GM19324 (cell line): ENCODE measurements around the gene TMCC1.
"Not testable (repeated sequence)": the region's sequence is repeated elsewhere in the genome, so short reads cannot be mapped to it uniquely, and the experiment has no call there.

Experiments used
- ATAC-seq: cut with Tn5 transposase; IDR thresholded peaks from one replicate; pipeline ENCODE4 v1.9.1; 2021; ENCODE audit warnings: mild to moderate bottlenecking, moderate library complexity; ENCODE audit not compliant: unreplicated experiment, low FRiP score

The TMCC1 gene

DNA sequence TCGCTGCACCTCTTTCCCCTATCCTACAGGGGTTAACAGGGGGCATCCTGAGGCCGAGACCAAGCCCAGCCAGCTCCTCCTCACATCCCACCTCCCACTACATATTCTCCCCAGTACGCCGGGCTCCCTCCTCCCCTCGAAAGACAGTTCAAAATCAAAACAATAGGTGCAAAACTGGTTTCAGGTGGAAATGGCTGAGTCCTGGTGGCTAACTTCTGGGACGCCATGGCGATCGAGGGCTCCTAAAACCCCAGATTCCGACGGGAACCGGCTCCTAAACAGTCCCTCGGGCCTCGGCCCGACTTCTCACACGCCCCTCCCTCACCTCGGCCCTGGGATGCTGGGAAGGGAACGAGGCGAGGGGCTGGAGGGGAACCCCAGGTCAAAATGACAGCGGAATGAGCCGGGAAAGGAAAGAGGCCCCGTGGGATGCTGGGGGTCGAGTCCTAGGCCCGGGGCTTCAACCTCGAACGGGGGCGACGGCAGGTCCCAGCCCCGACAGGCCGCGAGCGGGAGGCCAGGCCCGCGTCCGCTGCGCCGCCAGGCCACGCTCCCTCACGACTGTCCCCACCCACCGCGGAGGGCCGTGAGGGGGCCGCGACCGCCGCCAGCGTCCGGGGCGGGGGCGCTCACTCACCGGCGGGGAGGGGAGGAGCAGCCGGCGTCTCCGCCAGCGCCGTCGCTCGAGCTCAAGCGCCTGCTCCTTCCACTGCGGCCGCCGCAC is 492 bp downstream of the TMCC1 start:
- peak; percentile 78 for ATAC-seq

DNA sequence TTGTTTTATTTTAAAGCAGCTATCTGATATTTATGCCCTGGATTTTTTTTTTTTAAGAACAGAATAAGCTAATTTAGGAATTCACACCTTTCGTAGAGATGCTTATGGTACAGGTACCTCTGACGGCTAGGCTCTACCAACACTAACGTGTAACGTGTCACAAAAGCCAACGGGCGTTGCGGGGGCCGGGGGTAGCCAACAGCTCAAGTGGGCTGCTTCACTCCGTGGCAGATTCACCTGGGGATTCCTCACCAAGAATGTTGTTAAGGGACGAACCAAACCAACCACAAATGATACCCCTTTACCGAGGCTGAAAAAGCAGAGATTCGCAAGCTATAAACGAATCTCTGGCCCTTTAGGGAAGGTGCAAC is 1.0 kb downstream of the TMCC1 start:
- ATAC-seq = no peak

DNA sequence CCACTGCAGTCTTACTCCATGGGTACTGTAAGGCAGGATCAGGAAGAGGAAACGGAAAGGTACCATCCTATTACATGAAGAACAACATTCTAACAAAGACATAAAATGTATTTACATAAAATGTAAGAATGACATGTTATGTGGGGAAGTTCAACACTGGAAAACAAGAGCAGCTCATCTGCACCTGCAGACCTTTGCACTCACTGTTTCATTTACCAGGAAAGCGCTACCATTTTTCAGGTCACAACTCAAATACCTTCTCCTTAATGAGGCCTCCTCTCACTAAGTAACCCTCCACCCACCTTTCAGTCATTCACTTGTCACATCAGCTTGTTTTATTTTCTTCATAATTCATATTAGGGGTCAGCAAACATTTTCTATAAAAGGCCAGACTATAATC is 2.6 kb downstream of the TMCC1 start:
- no peak for ATAC-seq

DNA sequence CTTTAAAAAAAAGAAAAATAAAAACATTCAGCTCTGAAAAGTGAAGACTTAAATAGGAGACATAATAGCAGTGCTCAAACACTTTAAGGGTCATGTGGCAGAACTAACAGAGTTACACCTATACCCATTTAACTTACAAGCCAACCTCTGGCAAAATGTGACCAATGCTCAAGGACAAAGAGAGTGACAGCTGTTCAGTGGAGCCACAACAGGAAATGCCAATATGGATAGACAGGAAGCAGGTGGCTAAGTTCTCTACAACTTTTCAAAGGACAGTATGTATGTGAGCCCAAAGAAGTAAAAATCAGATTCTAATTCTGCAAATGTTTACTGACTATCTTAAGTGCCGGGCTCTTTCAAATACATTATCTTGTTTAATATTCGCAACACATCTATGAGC is 3.4 kb downstream of the TMCC1 start:
- ATAC-seq = no peak

DNA sequence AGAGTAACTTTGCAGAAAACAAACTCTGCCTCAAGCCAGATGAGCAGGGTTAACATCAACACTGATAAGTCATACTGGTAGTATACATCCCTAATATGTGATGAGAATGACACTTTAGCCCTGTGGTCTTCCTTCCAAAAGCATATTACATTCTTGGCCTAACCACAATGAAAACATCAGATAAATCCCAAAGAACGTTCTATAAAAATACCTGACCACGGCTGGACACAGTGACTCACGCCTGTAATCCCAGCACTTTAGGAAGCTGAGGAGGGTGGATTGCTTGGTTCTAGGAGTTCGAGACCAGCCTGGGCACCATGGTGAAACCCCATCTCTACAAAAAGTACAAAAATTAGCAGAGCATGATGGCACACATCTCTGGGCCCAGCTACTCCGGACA is 4.7 kb downstream of the TMCC1 start:
- ATAC-seq = no peak

DNA sequence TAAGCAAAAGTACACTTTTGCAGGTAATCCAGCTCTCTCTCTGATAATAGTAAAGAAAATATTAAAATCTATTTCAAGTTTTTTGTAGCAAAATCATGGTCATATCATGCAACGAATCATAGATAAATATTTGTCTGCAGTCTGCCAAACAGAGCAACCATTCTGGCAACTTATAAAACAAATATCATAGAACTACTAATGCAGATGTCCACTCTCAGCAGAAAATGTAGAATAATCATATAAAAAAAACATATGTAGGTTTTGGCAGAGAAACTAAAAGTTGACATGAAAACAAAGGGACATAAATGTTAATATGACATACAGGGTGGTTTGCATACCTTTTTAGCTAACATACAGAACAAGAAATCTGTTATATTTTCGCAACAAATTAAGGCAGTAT is 12.2 kb downstream of the TMCC1 start:
- no peak for ATAC-seq

DNA sequence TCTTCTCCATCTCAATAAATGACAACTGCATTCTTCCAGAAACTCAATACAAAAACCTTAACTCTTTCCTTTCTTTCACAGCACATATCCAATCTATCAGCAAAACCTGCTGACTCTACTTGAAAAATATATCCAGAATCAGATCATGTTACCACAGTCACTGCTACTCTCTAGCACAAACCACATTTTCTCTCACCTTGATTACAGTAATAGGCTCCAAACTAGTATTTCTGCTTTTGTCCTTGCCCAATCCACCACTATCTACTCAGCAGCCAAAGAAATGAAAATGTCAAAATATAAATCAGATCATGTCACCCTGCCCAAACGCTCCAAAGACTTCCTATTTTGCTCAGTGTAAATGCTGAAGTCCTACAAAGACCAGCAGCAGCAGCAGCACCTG is 15.2 kb downstream of the TMCC1 start:
- ATAC-seq = no peak

DNA sequence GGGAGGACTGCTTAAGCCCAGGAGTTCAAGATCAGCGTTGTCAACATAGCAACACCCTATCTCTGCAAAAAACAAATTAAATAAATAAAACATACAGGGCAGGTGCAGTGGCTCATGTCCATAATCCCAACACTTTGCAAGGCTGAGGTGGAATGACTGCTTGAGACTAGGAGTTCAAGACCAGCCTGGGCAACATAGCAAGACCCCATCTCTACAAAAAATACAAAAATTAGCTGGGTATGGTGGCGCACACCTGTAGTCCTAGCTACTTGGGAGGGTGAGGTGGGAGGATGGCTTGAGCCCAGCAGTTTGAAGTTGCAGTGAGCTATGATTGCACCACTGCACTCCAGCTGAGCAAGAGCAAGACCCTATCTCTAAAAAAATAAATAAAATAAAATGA is 19.0 kb downstream of the TMCC1 start:
- not testable (repeated sequence) for ATAC-seq

DNA sequence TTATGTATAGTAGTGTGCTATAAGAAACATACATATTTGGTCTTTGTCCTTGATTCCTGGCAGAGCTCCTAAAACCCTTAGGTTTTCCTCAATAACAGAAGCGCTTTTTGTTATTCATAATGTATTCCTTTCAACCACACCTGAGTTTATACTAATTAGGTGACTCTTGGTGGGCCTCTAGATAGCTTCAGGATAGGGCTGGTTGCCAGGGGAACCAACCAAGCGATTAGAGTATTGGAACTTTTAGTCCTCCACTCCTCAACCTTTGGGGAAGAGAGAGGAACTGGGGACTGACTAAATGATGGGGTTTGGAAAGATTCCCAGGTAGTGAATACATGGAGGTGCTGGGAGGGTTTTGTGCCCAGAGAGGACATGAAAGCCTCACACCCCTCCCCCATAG is 24.6 kb downstream of the TMCC1 start:
- ATAC-seq = no peak

DNA sequence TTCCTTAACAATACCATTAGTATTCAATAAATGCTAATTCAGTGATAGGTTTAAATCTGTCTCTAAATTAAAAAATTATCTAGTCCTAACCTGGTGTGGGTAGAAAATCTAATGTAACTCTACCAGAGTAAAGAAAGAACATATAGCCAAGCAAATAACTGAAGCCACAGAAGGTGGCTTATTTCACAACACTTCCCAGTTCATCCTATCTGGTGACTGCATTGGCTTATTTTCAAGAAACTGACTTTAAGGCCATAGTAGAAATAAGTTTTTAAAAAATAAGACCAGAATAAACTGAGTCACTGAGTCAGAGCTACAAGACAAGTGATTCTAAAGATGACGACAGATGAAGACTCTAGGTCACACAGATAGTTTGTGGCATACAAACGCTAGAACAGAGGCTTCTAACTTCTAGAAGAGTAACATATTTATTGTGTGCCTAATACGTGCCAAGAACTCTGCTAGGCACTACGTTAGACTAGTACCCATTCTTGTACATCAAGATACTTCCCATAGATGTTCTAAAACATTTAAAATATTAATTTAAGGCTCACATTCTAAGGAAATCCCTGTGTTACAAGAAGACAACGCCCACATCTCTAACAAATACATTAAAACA is 25.9 kb downstream of the TMCC1 start:
- ATAC-seq = no peak

DNA sequence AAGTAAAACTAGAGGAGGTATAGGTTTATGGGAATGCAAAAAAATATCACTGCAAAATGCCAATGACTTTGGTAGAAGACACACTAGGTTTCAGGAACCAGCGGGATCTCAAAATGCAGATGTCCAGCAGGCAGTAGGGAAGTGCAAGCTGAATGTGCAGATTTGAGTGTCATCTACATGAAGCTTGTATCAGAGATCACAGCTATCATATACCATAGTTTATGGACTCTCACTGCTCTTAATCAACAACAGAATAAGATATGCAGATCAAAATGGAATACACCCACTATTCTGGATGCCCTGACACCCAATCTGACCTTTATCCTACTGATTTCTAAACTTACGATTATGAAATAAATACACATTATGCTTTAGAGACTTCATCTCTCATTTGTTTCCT is 27.7 kb downstream of the TMCC1 start:
- no peak for ATAC-seq

DNA sequence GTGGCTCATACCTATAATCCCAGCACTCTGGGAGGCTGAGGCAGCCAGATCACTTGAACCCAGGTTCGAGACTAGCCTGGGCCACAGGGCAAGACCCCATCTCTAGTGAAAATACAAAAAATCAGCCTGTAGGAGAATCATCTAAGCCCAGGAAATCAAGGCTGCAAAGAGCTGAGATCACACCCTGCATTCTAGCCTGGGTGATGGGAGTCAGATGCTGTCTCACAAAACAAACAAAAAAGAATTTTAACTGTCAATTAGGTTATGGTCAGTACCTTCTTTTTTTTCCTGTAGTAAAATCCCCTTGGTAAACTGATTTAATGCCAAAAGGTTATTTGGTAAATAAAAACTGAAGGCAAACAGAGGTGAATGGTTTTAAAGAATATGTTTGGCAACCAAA is 29.0 kb downstream of the TMCC1 start:
- no peak for ATAC-seq

DNA sequence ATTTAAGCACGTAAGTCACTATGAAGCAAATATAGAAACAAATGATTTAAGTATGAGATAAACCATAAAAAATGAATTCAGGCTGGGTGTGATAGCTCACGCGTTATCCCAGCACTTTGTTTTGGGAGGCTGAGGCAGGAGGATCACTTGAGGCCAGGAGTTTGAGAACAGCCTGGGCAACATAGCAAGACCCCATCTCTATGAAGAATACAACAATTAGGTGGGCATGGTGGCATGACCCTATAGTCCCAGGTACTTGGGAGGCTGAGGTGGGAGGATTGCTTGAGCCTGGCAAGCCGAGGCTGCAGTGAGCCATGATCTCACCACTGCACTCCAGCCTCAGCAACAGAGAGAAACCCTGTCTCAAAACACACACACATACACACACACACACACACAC is 34.2 kb downstream of the TMCC1 start:
- ATAC-seq = no peak

DNA sequence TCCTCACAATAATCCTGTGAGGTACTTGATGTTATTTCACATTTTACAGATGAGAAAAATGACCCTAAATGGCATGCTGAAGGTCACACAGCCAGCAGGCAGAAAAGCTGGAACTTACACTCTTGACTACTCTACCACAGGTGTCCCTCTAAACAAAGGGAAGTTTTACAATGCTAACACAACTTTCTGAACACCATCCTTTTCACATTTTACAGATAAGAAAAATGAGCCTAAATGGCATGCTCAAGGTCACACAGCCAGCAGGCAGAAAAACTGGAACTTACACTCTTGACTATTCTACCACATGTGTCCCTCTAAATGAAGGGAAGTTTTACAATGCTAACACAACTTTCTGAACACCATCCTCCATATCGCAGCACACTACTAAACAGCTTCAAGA is 35.6 kb downstream of the TMCC1 start:
- ATAC-seq = no peak

DNA sequence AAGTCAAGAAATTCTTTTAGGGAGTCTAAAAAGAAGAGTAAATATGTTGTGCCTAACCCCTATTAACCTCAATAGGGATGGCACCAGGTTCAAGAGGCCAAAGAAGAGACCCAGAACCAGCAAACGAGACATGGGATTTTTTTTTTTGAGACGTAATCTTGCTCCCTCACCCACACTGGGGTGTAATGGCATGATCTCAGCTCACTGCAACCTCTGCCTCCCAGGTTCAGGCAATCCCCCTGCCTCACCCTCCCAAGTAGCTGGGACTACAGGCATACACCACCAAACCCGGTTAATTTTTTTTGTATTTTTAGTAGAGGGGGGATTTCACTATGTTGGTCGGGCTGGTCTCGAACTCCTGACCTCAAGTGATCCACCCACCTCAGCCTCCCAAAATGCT is 36.7 kb downstream of the TMCC1 start:
- not testable (repeated sequence) for ATAC-seq

DNA sequence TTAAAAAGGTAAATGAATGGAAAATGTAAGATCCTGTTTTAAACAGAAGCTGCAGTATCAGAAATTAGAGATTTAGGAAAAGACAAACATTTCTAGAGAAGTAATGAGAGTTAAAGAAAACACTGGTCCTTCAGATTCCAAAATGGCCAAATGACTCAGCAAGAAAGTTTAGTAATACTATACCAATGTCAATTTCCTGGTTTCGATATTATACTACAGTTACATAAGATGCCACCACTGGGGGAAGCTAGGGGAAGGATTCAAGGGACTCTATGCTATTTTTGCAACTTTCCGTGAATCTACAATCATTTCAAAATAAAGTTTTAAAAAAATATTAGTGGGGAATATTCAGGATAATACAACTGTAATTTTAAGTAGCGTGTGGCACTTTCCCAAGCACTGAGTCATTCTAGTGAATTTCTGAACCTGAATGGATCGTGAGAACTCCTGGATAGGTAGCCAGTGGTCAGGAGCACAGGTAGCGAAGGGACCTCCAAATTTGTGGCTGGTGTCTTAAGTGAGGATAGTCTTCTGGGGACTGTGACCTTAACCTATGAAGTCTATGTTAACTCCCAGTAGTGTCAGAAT is 37.6 kb downstream of the TMCC1 start:
- no peak for ATAC-seq

DNA sequence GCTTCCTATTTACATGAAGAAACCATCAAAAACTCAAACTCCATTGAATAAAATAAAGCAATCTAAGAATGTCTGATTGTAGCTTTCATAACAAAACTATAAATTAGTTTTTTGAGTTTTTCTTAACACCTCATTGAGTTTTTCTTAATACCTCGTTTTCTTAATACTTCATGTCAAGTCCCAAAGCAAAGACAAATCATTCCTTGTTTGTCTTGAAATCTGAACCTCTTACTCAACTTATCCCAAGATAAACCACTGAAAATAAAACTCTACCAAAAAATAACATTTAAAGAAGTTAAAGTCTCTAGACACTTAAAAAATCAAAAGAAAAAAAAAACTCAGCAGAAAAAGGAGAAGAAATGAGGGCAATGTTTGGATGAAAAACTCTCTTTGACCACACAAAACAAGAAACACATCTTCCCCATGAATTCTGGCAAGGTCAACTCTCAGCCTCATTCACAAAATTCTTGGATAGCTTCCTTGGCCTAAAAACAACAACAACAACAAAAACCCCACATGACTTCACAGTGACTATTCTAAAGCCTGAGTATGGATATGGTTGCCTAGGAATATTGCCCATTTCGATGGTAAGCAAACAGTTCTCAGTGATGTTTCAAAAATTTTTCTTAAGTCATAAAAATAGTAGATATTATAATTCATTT is 38.2 kb downstream of the TMCC1 start:
- no peak for ATAC-seq

DNA sequence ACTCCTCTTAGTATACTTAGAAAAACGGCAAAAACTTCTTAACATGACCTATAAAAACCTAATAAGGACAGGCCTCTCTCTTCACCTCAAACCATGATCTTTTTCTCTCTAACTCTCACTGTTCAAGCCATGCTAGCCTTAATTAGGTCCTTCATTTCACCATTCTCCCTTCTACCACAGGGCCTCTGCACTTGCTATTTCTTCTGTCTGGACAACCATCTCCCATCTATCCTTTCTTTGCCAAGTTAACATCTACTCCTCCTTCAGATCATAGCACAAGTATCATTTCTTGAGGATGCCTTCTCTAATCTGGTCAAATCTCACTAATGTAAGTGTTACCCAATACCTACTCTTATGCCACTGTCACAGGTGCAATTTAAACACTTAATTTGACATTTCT is 39.1 kb downstream of the TMCC1 start:
- ATAC-seq = no peak

DNA sequence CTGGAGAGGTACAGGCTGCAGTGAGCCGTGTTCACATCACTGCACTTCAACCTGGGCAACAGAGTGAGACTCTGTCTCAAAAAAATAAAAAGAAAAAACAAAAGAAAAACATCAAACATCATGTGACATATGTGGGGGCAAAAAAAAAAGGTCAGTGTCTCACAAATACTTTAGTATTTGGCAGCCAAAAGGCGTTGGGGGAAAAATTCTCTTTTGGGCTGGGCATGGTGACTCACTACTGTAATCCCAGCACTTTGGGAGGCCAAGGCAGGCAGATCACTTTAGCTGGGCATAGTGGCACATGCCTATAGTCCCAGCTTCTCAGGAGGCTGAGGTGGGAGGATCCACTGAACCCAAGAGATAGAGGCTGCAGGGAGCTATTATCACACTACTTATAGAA is 47.6 kb downstream of the TMCC1 start:
- ATAC-seq = no peak

DNA sequence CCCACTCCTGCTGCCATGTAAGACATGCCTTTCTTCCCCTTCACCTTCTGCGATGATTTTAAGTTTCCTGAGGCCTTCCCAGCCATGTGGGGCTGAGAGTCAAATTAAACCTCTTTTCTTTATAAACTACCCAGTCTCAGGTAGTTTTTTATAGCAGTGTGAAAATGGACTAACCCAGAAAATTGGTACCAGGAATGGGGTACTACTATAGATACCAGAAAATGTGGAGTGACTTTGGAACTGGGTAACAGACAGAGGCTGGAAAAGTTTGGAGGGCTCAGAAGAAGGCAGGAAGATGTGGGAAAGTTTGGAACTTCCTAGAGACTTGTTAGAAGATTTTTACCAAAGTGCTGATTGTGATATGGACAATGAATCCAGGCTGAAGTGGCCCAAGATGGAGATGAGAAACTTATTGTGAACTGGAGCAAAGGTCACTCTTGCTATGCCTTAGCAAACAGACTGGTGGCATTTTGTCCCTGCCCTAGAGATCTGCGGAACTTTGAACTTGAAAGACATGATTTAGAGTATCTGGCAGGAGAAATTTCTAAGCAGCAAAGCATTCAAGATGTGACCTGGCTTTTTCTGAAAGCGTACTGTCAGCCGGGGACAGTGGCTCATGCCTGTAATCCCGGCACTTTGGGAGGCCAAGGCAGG is 52.7 kb downstream of the TMCC1 start:
- no peak for ATAC-seq

DNA sequence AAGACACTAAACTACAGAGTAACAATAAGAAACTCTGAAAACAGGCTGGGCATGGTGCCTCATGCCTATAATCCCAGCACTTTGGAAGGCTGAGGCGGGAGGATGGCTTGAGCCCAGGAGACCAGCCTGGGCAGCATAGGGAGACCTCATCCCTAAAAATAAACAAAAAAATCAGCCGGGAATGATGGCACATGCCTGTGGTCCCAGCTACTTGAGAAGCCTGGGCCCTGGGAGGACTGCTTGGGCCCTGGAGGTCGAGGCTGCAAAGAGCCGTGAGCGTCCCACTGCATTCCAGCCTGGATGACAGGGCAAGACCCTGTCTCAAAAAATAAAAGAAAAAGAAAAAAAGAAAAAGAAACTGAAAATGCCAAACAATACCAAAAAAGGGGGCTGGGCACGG is 55.4 kb downstream of the TMCC1 start:
- ATAC-seq = no peak
